Body of pancreas (tissue), 4 donors: ENCODE measurements around the gene MINK1. TPM values are rescaled to one million over a fixed set of nuclear protein-coding genes. Genes with fewer than 3 reads are reported as not detected.
A peak's percentile ranks its signal among the peaks of the same experiment; 100 is the strongest.

Experiments used
- ATAC-seq: fragments of 150-250 bp; one replicate; pipeline ENCODE4 v1.9.1; 2016
- DNase-seq, 4 donors: peaks; one replicate each; pipeline ENCODE4 v3.0.0-alpha.2; 2019
- H3K27ac ChIP-seq, 4 donors: fragments of 200-600 bp; sonication (generic); 1 replicate in 3 of 4; 2 replicates in 1 of 4; pipeline versions ENCODE4 v1.5.1 to v1.6.1; 2016 to 2019; ENCODE audit warnings: mild to moderate bottlenecking in 1 of 4, mixed read lengths in 1 of 4, moderate library complexity in 1 of 4
- H3K27me3 ChIP-seq, 2 donors: fragments of 200-600 bp; sonication (generic); one replicate each; pipeline ENCODE4 v1.6.0; 2016; ENCODE audit warnings: mild to moderate bottlenecking in 1 of 2
- H3K36me3 ChIP-seq, 2 donors: fragments of 200-600 bp; sonication (generic); replicated peaks in 1 of 2; 2 replicates each; pipeline ENCODE4 v1.5.1; 2016; ENCODE audit warnings: low read depth in 2 of 2; ENCODE audit not compliant: insufficient read depth in 1 of 2
- H3K4me1 ChIP-seq: fragments of 200-600 bp; sonication (generic); one replicate; pipeline ENCODE4 v1.6.0; 2016
- H3K4me3 ChIP-seq, 2 donors: fragments of 200-600 bp; sonication (generic); 1 replicate in 1 of 2; 2 replicates in 1 of 2; pipeline ENCODE4 v1.5.1; 2016 to 2019
- H3K9me3 ChIP-seq, 3 donors: fragments of 200-600 bp; sonication (generic); 1 replicate in 2 of 3; 2 replicates in 1 of 3; pipeline ENCODE4 v1.5.1; 2016
- CTCF ChIP-seq, 7 experiments: fragments of 450-650 bp in 4 of 7; fragments of 200-600 bp in 3 of 7; sonication (generic) in 3 of 7; IDR thresholded peaks; one replicate each; pipeline ENCODE4 v1.5.1; 2016 to 2019; ENCODE audit warnings: antibody characterized with exemption in 7 of 7
- POLR2A ChIP-seq, 3 donors: fragments of 450-650 bp; IDR thresholded peaks; one replicate each; pipeline ENCODE4 v1.6.1; 2016; ENCODE audit warnings: antibody characterized with exemption in 3 of 3, mild to moderate bottlenecking in 2 of 3
- WGBS, 2 donors: methylation state at CpG; one replicate each; pipeline ENCODE4 v1.1.5; 2017; 5-methylcytosine and 5-hydroxymethylcytosine counted together
- intact Hi-C: fragments of 100-400 bp; cut with DNase I; formaldehyde crosslinking; loops from one replicate; pipeline ENCODE4 v1.15.1; 2023
- total RNA-seq, 2 donors: library from RNA; depleted of rRNA; stranded (reverse); fragments of >200 nt; gene quantifications; one replicate each; pipeline ENCODE4 v1.1.0, GENCODE V29; 2016

The MINK1 gene
- total RNA-seq, 2 donors from 2014 or later = 32.7 to 66.6 TPM

GRCh38 chr17:4933646-4934045 is 100.5 kb downstream of the MINK1 start:
- no peak for DNase-seq
- TF ChIP-seq CTCF (IDR thresholded peaks at IDR 0.05) (no peak), POLR2A (IDR thresholded peaks at IDR 0.05) (no peak)
- H3K27ac ChIP-seq = no peak overlapping the region

GRCh38 chr17:4934173-4934979 is 101.2 kb downstream of the MINK1 start:
- Histone ChIP-seq H3K9me3 (no peaks in the 10 kb centered on the region), H3K4me3 (no peak overlapping the region), H3K27me3 (no peaks in the 10 kb centered on the region), H3K36me3 (peaks cover 0 to 9% of the 10 kb centered on the region in 2 donors), H3K27ac (no peak overlapping the region), H3K4me1 (peaks cover 18% of the 10 kb centered on the region)
- intact Hi-C loops = no loop called here
- ATAC-seq = peak; percentile 9
- DNase-seq = peak in 3 of 4 donors; percentile 33 to 52 (median 35)
- TF ChIP-seq POLR2A (IDR thresholded peaks at IDR 0.05) (no peak), CTCF (IDR thresholded peaks at IDR 0.05) (peak in 1 of 7 experiments; percentile 21)
- WGBS, 2 donors = 18 to 27% methylated on average over 12 to 14 of the region's 14 CpGs

More at GRCh38 chr17:4933646-4934045, 100.5 kb downstream of the MINK1 start:
- Histone ChIP-seq H3K27me3 (no peaks in the 10 kb centered on the region), H3K4me3 (no peak overlapping the region), H3K4me1 (peaks cover 12% of the 10 kb centered on the region), H3K9me3 (no peaks in the 10 kb centered on the region), H3K36me3 (peaks cover 0 to 9% of the 10 kb centered on the region in 2 donors)
- intact Hi-C loops = no loop called here
- WGBS, 2 donors = 60 to 62% methylated on average over 9 to 15 of the region's 16 CpGs
- no peak for ATAC-seq

GRCh38 chr17:4935650-4936049 is 102.5 kb downstream of the MINK1 start:
- DNase-seq (no peak), ATAC-seq (no peak)
- Histone ChIP-seq H3K4me1 (peaks cover 18% of the 10 kb centered on the region), H3K27me3 (no peaks in the 10 kb centered on the region), H3K27ac (no peak overlapping the region), H3K36me3 (peaks cover 0 to 9% of the 10 kb centered on the region in 2 donors), H3K4me3 (no peak overlapping the region), H3K9me3 (no peaks in the 10 kb centered on the region)
- intact Hi-C loops = no loop called here
- no peak for TF ChIP-seq POLR2A (IDR thresholded peaks at IDR 0.05)
- TF ChIP-seq CTCF (IDR thresholded peaks at IDR 0.05) = no peak

GRCh38 chr17:4936436-4936835 is 103.3 kb downstream of the MINK1 start:
- WGBS, 2 donors = 83 to 92% methylated on average over 3 of the region's 3 CpGs
- ATAC-seq (no peak), DNase-seq (no peak)
- H3K27ac ChIP-seq = no peak overlapping the region
- no peak for TF ChIP-seq POLR2A (IDR thresholded peaks at IDR 0.05)
- no peak for TF ChIP-seq CTCF (IDR thresholded peaks at IDR 0.05)
- H3K9me3 ChIP-seq = no peaks in the 10 kb centered on the region
- H3K4me1 ChIP-seq = peaks cover 25% of the 10 kb centered on the region
- H3K36me3 ChIP-seq = peaks cover 0 to 9% of the 10 kb centered on the region in 2 donors
- H3K4me3 ChIP-seq = no peak overlapping the region
- H3K27me3 ChIP-seq = no peaks in the 10 kb centered on the region
- intact Hi-C loops = no loop called here

GRCh38 chr17:4937553-4937952 is 104.4 kb downstream of the MINK1 start:
- ATAC-seq = no peak
- H3K27ac ChIP-seq = no peak overlapping the region
- no peak for DNase-seq
- 90 to 94% methylated on average over 16 of the region's 16 CpGs for WGBS, 2 donors
- TF ChIP-seq POLR2A (IDR thresholded peaks at IDR 0.05) (no peak), CTCF (IDR thresholded peaks at IDR 0.05) (no peak)
- no peaks in the 10 kb centered on the region for H3K9me3 ChIP-seq
- no peak overlapping the region for H3K4me3 ChIP-seq
- peaks cover 30% of the 10 kb centered on the region for H3K4me1 ChIP-seq
- H3K36me3 ChIP-seq = peaks cover 0 to 9% of the 10 kb centered on the region in 2 donors
- no peaks in the 10 kb centered on the region for H3K27me3 ChIP-seq
- intact Hi-C loops = no loop called here
